Prostate gland (tissue), 2 donors: Measurements from ENCODE around the gene B4GALNT3. TPM values are rescaled to one million over a fixed set of nuclear protein-coding genes. Genes with fewer than 3 reads are reported as not detected.

Source experiments
- DNase-seq: peaks from one replicate; pipeline ENCODE4 v3.0.0-alpha.2; 2019; ENCODE audit warnings: low spot score
- H3K27ac ChIP-seq, 2 donors: fragments of 200-600 bp; sonication (generic); 2 replicates each; pipeline ENCODE4 v1.5.1; 2017 to 2019
- H3K27me3 ChIP-seq: fragments of 200-600 bp; sonication (generic); replicated peaks from 2 replicates; pipeline ENCODE4 v1.5.1; 2019; ENCODE audit not compliant: insufficient read depth
- H3K36me3 ChIP-seq, 2 donors: fragments of 200-600 bp; sonication (generic); 1 replicate in 1 of 2; 2 replicates in 1 of 2; pipeline versions ENCODE4 v1.5.1 to v1.8.1; 2017 to 2019
- H3K4me1 ChIP-seq: fragments of 200-600 bp; sonication (generic); replicated peaks from 2 replicates; pipeline ENCODE4 v1.5.1; 2019
- H3K4me3 ChIP-seq, 2 donors: fragments of 200-600 bp; sonication (generic); 2 replicates each; pipeline ENCODE4 v1.5.1; 2017 to 2019
- H3K9me3 ChIP-seq: fragments of 200-600 bp; sonication (generic); 2 replicates; pipeline ENCODE4 v1.5.1; 2017
- POLR2A ChIP-seq: fragments of 450-650 bp; IDR thresholded peaks from one replicate; pipeline ENCODE4 v1.6.1; 2016; ENCODE audit warnings: antibody characterized with exemption, mild to moderate bottlenecking
- POLR2AphosphoS5 ChIP-seq: sonication (generic); formaldehyde crosslinking; IDR thresholded peaks from one replicate; pipeline ENCODE4 v1.6.1; 2017; ENCODE audit warnings: antibody characterized with exemption
- WGBS: methylation state at CpG from one replicate; pipeline ENCODE4 v1.1.5; 2018; 5-methylcytosine and 5-hydroxymethylcytosine counted together
- intact Hi-C: fragments of 100-400 bp; cut with DNase I; formaldehyde crosslinking; loops from one replicate; pipeline ENCODE4 v1.14.2; 2022
- total RNA-seq, 2 donors: library from RNA; depleted of rRNA; stranded (reverse); fragments of >200 nt; gene quantifications; one replicate each; pipeline ENCODE4 v1.1.0, GENCODE V29; 2016
- TF ChIP-seq, protein P1 (sequence below), 4 experiments: fragments of 200-600 bp in 2 of 4; fragments of 450-650 bp in 2 of 4; sonication (generic) in 2 of 4; IDR thresholded peaks; 1 replicate in 3 of 4; 2 replicates in 1 of 4; pipeline ENCODE4 v1.5.1; 2016 to 2019; ENCODE audit warnings: antibody characterized with exemption in 4 of 4, mild to moderate bottlenecking in 2 of 4, moderate library complexity in 2 of 4

The B4GALNT3 gene
- total RNA-seq, 2 donors from 2014 or later = 7.1 to 16.3 TPM

DNA sequence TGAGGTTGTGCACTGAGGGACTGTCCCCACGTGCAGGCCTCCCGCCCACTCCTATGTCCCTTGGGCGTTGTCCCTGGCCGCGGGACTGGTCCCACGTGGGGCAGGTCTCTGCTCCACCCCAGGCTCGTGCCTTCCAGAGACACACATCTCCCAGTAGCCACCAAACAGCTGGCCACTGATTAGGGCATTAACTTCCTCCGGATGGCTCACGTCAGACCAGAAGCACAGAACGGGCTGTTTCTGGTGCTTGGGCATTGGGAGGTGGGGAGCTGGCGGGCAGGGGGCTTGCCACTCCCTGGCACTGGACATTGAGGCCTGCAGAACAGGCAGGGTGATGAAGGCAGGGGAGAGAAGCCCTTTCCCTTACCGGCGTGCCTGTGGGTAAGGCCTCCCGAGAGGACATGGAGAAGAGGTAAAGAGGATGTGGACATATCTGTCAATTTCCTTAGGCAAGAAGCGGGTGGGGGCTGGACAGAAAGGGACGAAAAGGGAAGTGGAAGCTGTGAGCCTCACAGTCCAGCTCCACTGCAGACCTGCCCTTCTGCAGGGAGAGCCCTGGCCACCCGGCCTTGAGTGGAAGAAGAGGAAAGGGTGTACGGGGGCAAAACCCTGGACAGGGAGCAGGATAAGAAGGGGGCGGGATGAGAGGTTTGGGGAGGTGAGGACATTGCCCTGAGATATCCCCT lies 102.3 kb downstream of the B4GALNT3 start:
- TF ChIP-seq, protein P1, sequence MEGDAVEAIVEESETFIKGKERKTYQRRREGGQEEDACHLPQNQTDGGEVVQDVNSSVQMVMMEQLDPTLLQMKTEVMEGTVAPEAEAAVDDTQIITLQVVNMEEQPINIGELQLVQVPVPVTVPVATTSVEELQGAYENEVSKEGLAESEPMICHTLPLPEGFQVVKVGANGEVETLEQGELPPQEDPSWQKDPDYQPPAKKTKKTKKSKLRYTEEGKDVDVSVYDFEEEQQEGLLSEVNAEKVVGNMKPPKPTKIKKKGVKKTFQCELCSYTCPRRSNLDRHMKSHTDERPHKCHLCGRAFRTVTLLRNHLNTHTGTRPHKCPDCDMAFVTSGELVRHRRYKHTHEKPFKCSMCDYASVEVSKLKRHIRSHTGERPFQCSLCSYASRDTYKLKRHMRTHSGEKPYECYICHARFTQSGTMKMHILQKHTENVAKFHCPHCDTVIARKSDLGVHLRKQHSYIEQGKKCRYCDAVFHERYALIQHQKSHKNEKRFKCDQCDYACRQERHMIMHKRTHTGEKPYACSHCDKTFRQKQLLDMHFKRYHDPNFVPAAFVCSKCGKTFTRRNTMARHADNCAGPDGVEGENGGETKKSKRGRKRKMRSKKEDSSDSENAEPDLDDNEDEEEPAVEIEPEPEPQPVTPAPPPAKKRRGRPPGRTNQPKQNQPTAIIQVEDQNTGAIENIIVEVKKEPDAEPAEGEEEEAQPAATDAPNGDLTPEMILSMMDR (IDR thresholded peaks at IDR 0.05) = no peak
- no peak for TF ChIP-seq POLR2A
- TF ChIP-seq POLR2AphosphoS5 = no peak
- Histone ChIP-seq H3K27ac (no peak overlapping the region), H3K9me3 (no peaks in the 10 kb centered on the region), H3K27me3 (no peaks in the 10 kb centered on the region), H3K36me3 (no peaks in the 10 kb centered on the region), H3K4me3 (no peak overlapping the region), H3K4me1 (no peaks in the 10 kb centered on the region)
- WGBS = 62% methylated on average over 19 of the region's 19 CpGs
- DNase-seq = no peak
- intact Hi-C loops = no loop called here

DNA sequence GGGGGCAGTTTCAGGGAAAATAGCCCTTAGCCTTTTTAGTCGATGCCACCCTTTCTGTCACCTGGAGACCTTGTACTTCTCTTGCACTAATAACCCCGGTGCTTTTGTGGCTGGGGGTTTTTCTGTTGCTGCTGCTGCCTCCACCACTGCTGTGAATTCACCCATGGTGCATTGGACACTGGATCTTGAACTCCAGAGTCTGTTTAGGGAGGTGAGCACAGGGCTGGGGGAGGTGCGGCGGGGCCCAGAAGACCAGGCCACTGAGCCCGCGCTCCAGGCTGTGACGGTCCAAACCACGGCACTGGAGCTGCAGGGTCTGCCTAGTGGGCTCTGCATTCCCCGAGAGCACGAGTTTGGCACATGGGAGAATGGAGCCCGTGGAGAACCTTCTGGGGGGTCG lies 102.9 kb downstream of the B4GALNT3 start:
- intact Hi-C loops = no loop called here
- H3K4me1 ChIP-seq = no peaks in the 10 kb centered on the region
- H3K4me3 ChIP-seq = no peak overlapping the region
- TF ChIP-seq, protein P1 (IDR thresholded peaks at IDR 0.05) = no peak
- TF ChIP-seq POLR2AphosphoS5 (no peak), POLR2A (no peak)
- 93% methylated on average over 12 of the region's 12 CpGs for WGBS
- no peak overlapping the region for H3K27ac ChIP-seq
- H3K27me3 ChIP-seq = no peaks in the 10 kb centered on the region
- DNase-seq = no peak
- H3K9me3 ChIP-seq = no peaks in the 10 kb centered on the region
- H3K36me3 ChIP-seq = no peaks in the 10 kb centered on the region

DNA sequence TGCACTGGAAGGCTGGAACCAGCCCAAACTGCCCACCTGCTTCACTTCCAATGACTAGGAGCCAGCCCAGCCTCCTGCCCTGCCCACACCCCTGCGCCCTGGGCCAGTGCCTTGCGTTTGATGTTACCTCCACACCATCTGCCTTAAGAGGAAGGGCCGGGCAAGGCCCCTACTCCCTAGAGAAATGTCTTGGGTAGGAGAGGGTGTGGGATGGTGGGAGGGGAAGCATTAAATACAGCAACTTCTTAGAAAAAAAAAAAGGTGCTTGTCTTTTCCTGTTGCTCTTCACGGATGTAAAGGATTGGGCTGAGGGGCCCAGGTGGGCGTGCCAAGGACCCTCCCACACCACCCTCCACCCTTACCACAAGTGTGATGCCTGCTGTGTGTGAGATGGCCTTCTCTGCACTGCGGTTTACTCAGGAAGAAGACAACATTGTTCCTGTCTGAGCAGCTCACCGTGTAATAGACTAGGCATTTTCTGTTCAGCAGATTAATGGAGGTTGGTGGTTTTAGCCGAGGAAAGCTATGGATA lies 103.6 kb downstream of the B4GALNT3 start:
- DNase-seq = no peak
- TF ChIP-seq, protein P1 (IDR thresholded peaks at IDR 0.05) = no peak
- TF ChIP-seq POLR2A (no peak), POLR2AphosphoS5 (no peak)
- Histone ChIP-seq H3K27ac (no peak overlapping the region), H3K4me1 (no peaks in the 10 kb centered on the region), H3K36me3 (no peaks in the 10 kb centered on the region), H3K4me3 (no peak overlapping the region), H3K27me3 (no peaks in the 10 kb centered on the region), H3K9me3 (no peaks in the 10 kb centered on the region)
- intact Hi-C loops = no loop called here
- WGBS = 58% methylated on average over 8 of the region's 8 CpGs

DNA sequence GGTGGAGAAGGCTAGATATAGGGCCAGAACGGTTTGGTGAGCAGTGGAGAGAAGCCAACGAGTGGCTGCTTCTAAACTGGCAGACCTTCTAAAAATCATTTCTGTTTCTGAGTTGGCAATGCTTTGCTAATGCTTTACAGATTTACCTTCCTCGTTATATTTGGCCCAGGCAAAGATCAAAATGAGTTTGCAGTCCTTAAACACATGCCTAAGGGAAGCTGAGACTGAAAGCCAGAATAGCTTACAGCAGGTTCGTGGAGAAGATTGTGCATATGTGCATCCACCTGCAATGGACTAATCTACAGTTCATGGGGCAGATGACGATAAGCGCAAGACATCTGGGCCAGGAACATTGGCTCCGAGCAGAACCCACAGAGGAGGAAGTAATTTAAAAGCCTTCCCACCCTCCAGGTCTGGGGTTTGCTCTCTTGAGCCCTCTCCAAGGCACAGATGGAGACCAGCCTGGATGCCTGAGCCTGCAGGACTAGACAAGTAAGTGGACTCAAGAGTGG lies 104.1 kb downstream of the B4GALNT3 start:
- TF ChIP-seq POLR2A = no peak
- TF ChIP-seq POLR2AphosphoS5 = no peak
- TF ChIP-seq, protein P1 (IDR thresholded peaks at IDR 0.05) = no peak
- intact Hi-C loops = no loop called here
- Histone ChIP-seq H3K4me3 (no peak overlapping the region), H3K27ac (no peak overlapping the region), H3K9me3 (no peaks in the 10 kb centered on the region), H3K36me3 (no peaks in the 10 kb centered on the region), H3K27me3 (no peaks in the 10 kb centered on the region), H3K4me1 (no peaks in the 10 kb centered on the region)
- WGBS = 48% methylated on average over 7 of the region's 7 CpGs
- no peak for DNase-seq

DNA sequence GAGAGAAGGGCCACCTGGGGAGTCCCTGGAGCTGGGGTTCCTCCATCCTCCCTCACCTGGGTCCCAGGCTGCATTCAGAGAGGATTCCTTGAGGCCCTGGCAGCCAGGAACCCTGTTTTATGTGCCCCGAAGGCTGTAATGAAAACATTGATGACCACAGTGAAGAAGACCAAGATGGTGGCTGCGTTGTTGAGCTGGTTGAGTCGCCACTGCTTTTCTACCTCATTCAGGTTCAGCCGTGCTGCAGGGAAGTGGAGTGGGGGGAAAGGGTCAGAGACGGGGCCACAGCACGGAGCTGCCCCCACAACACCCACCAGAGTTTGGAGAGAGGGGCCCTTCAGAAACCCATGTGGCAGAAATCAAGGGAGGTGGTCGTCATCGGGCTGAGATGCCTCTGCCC lies 105.4 kb downstream of the B4GALNT3 start:
- no peaks in the 10 kb centered on the region for H3K27me3 ChIP-seq
- no peak overlapping the region for H3K27ac ChIP-seq
- 92% methylated on average over 8 of the region's 8 CpGs for WGBS
- H3K4me1 ChIP-seq = peaks cover 2% of the 10 kb centered on the region
- H3K36me3 ChIP-seq = no peaks in the 10 kb centered on the region
- intact Hi-C loops = no loop called here
- no peak overlapping the region for H3K4me3 ChIP-seq
- H3K9me3 ChIP-seq = no peaks in the 10 kb centered on the region
- TF ChIP-seq, protein P1 (IDR thresholded peaks at IDR 0.05) = no peak
- no peak for TF ChIP-seq POLR2AphosphoS5
- TF ChIP-seq POLR2A = no peak
- no peak for DNase-seq
